Neural cell (in vitro differentiated cells): ENCODE results near the gene CUL3. TPM values are rescaled to one million over a fixed set of nuclear protein-coding genes. Genes with fewer than 3 reads are reported as not detected.
"Not testable (repeated sequence)": the region's sequence is repeated elsewhere in the genome, so short reads cannot be mapped to it uniquely, and the experiment has no call there.

Source experiments
- H2AFZ ChIP-seq: fragments of 200-600, 300-800 bp; sonication (generic), shearing (Covaris generic); 2 replicates; pipeline ENCODE4 v1.6.0; 2014; ENCODE audit warnings: low read depth, mild to moderate bottlenecking, antibody characterized with exemption, low read length, moderate library complexity
- H3F3A ChIP-seq: fragments of 200-600 bp; shearing (Covaris generic); 2 replicates; pipeline ENCODE4 v1.6.1; 2016; ENCODE audit warnings: mild to moderate bottlenecking, moderate library complexity, mixed read lengths, antibody characterized with exemption, low read length; ENCODE audit not compliant: insufficient read depth, poor library complexity, severe bottlenecking
- H3K27ac ChIP-seq: fragments of 200-600, 300-800 bp; sonication (generic), shearing (Covaris generic); 2 replicates; pipeline ENCODE4 v1.5.1; 2014; ENCODE audit warnings: mild to moderate bottlenecking, low read length, moderate library complexity
- H3K27me3 ChIP-seq: fragments of 300-800, 200-600 bp; sonication (generic), shearing (Covaris generic); 2 replicates; pipeline ENCODE4 v1.6.0; 2014; ENCODE audit warnings: mild to moderate bottlenecking, low read depth, low read length, moderate library complexity; ENCODE audit not compliant: insufficient read depth
- H3K36me3 ChIP-seq: fragments of 300-800, 200-600 bp; sonication (generic), shearing (Covaris generic); 2 replicates; pipeline ENCODE4 v1.5.1; 2014; ENCODE audit warnings: mild to moderate bottlenecking, antibody characterized with exemption, low read length, moderate library complexity; ENCODE audit not compliant: insufficient read depth
- H3K4me2 ChIP-seq: fragments of 300-800, 200-600 bp; sonication (generic), shearing (Covaris generic); 2 replicates; pipeline ENCODE4 v1.6.0; 2014; ENCODE audit warnings: mild to moderate bottlenecking, low read length
- H3K4me3 ChIP-seq: fragments of 300-800, 200-600 bp; sonication (generic), shearing (Covaris generic); 2 replicates; pipeline ENCODE4 v1.5.1; 2014; ENCODE audit warnings: mild to moderate bottlenecking, low read length, moderate library complexity
- H3K79me2 ChIP-seq: fragments of 200-600 bp; shearing (Covaris generic); replicated peaks from 2 replicates; pipeline ENCODE4 v1.6.0; 2014; ENCODE audit warnings: mild to moderate bottlenecking, low read length, moderate library complexity; ENCODE audit not compliant: insufficient read depth
- H3K9ac ChIP-seq: fragments of 300-800, 200-600 bp; sonication (generic), shearing (Covaris generic); 2 replicates; pipeline ENCODE4 v1.6.1; 2016; ENCODE audit warnings: mild to moderate bottlenecking, low read length, mixed read lengths
- H3K9me2 ChIP-seq: fragments of 200-600 bp; shearing (Covaris generic); 2 replicates; pipeline ENCODE4 v1.6.1; 2016; ENCODE audit warnings: mild to moderate bottlenecking, low read length, mixed read lengths; ENCODE audit not compliant: insufficient read depth
- H3K9me3 ChIP-seq: fragments of 200-600, 300-800 bp; sonication (generic), shearing (Covaris generic); 2 replicates; pipeline ENCODE4 v1.6.1; 2016; ENCODE audit warnings: mild to moderate bottlenecking, mixed run types, low read length, moderate library complexity, mixed read lengths
- H4K20me1 ChIP-seq: fragments of 200-600 bp; shearing (Covaris generic); 2 replicates; pipeline ENCODE4 v1.6.1; 2016; ENCODE audit warnings: mild to moderate bottlenecking, mixed run types; ENCODE audit not compliant: insufficient read depth
- CTCF ChIP-seq: fragments of 450-650 bp; IDR thresholded peaks from 2 replicates; pipeline ENCODE4 v1.5.1; 2014; ENCODE audit warnings: antibody characterized with exemption, mild to moderate bottlenecking, moderate library complexity; ENCODE audit not compliant: poor library complexity, severe bottlenecking
- EP300 ChIP-seq: fragments of 450-650 bp; conservative IDR thresholded peaks from 2 replicates; pipeline ENCODE4 v1.6.1; 2014; ENCODE audit warnings: antibody characterized with exemption, mild to moderate bottlenecking, moderate library complexity; ENCODE audit not compliant: poor library complexity, severe bottlenecking
- EZH2 ChIP-seq: fragments of 200-600, 300-800 bp; shearing (Covaris generic), sonication (generic); IDR thresholded peaks from 2 replicates; pipeline ENCODE4 v1.6.1; 2014; ENCODE audit warnings: antibody characterized with exemption, low read length, borderline replicate concordance, mild to moderate bottlenecking; ENCODE audit not compliant: insufficient read depth, poor library complexity, severe bottlenecking
- MXI1 ChIP-seq: fragments of 450-650 bp; conservative IDR thresholded peaks from 2 replicates; pipeline ENCODE4 v1.6.1; 2014; ENCODE audit warnings: antibody characterized with exemption, mild to moderate bottlenecking; ENCODE audit not compliant: poor library complexity, severe bottlenecking
- POLR2AphosphoS5 ChIP-seq: IDR thresholded peaks from 2 replicates; pipeline ENCODE4 v1.6.1; 2012
- RAD21 ChIP-seq: fragments of 450-650 bp; conservative IDR thresholded peaks from 2 replicates; pipeline ENCODE4 v1.6.1; 2014; ENCODE audit warnings: antibody characterized with exemption, mild to moderate bottlenecking, moderate library complexity
- REST ChIP-seq: IDR thresholded peaks from 2 replicates; pipeline ENCODE4 v1.6.1; 2012; ENCODE audit warnings: borderline replicate concordance
- SMC3 ChIP-seq: fragments of 450-650 bp; conservative IDR thresholded peaks from 2 replicates; pipeline ENCODE4 v1.6.1; 2014; ENCODE audit warnings: antibody characterized with exemption, mild to moderate bottlenecking, moderate library complexity; ENCODE audit not compliant: poor library complexity
- TAF1 ChIP-seq: IDR thresholded peaks from 2 replicates; pipeline ENCODE4 v1.6.1; 2012; ENCODE audit warnings: low read depth
- polyA plus RNA-seq: library from polyadenylated mRNA; depleted of rRNA; stranded (reverse); fragments of >200 nt; gene quantifications from 2 replicates; pipeline ENCODE4 v1.2.3, GENCODE V29; 2014

CUL3 gene
- polyA plus RNA-seq, 1 donor from 2014 or later: 53.9 TPM

GRCh38 chr2:224584111-224584784 is 915 bp downstream of the CUL3 start:
- H3K4me2 ChIP-seq: peak overlapping the region; percentile 82
- H3K27ac ChIP-seq: peak overlapping the region; percentile 14
- no peaks in the 10 kb centered on the region for H3F3A ChIP-seq
- no peak overlapping the region for H2AFZ ChIP-seq
- peak overlapping the region; percentile 85 for H3K9ac ChIP-seq
- no peaks in the 10 kb centered on the region for H3K36me3 ChIP-seq
- peaks cover 52% of the 10 kb centered on the region for H3K79me2 ChIP-seq
- no peaks in the 10 kb centered on the region for H3K9me2 ChIP-seq
- TF ChIP-seq REST (no peak), RAD21 (no peak), POLR2AphosphoS5 (no peak), SMC3 (no peak), EZH2 (no peak), TAF1 (no peak), CTCF (no peak), MXI1 (no peak), EP300 (no peak)
- no peaks in the 10 kb centered on the region for H3K9me3 ChIP-seq
- no peaks in the 10 kb centered on the region for H3K27me3 ChIP-seq
- peak overlapping the region; percentile 91 for H3K4me3 ChIP-seq
- H4K20me1 ChIP-seq: no peaks in the 10 kb centered on the region

GRCh38 chr2:224583033-224583432 is 2.1 kb downstream of the CUL3 start:
- peaks cover 64% of the 10 kb centered on the region for H3K79me2 ChIP-seq
- H3F3A ChIP-seq, H3K9me3 ChIP-seq, H3K9ac ChIP-seq, H4K20me1 ChIP-seq, H3K36me3 ChIP-seq, H3K9me2 ChIP-seq, H3K27me3 ChIP-seq, H3K27ac ChIP-seq, H2AFZ ChIP-seq: not testable (repeated sequence)
- peak overlapping the region; percentile 82 for H3K4me2 ChIP-seq
- H3K4me3 ChIP-seq: peak overlapping the region; percentile 91
